Lower lobe of right lung (tissue), 2 donors: ENCODE measurements around the gene PTCD2. TPM values are rescaled to one million over a fixed set of nuclear protein-coding genes. Genes with fewer than 3 reads are reported as not detected.

Experiments
- ATAC-seq, 2 donors: fragments of 200-7000 bp; cut with Tn5 transposase; one replicate each; pipeline ENCODE4 v1.9.1; 2020 to 2022; ENCODE audit warnings: mild to moderate bottlenecking in 2 of 2, moderate library complexity in 2 of 2
- DNase-seq: peaks from one replicate; pipeline ENCODE4 v3.0.0-alpha.2; 2020
- H3K27ac ChIP-seq: fragments of 200-600 bp; one replicate; pipeline ENCODE4 v1.8.0; 2022
- H3K27me3 ChIP-seq: fragments of 200-600 bp; one replicate; pipeline ENCODE4 v1.8.0; 2022; ENCODE audit warnings: low read depth
- H3K36me3 ChIP-seq: fragments of 200-600 bp; one replicate; pipeline ENCODE4 v1.8.0; 2022; ENCODE audit warnings: mild to moderate bottlenecking
- H3K4me1 ChIP-seq: fragments of 200-600 bp; one replicate; pipeline ENCODE4 v1.8.0; 2022
- H3K4me3 ChIP-seq: fragments of 200-600 bp; one replicate; pipeline ENCODE4 v1.8.0; 2022; ENCODE audit warnings: mild to moderate bottlenecking
- H3K9me3 ChIP-seq: fragments of 200-600 bp; one replicate; pipeline ENCODE4 v1.8.0; 2022
- intact Hi-C: fragments of 100-400 bp; cut with DNase I; formaldehyde crosslinking; loops from one replicate; pipeline ENCODE4 v1.11.0; 2022
- long read RNA-seq: library from polyadenylated mRNA; unstranded; transcript quantifications from one replicate; pipeline ENCODE4 v2.0.0, GENCODE V29; 2021
- total RNA-seq: library from RNA; stranded (reverse); fragmentation: NEBNext Ultra II Directional; extraction: Animal tissue kit (Norgen Biotek cat#: 25700); gene quantifications from one replicate; pipeline ENCODE4 v1.2.1, GENCODE V29; 2021
- TF ChIP-seq, protein P1 (sequence below): fragments of 200-600 bp; IDR thresholded peaks from one replicate; pipeline ENCODE4 v1.8.0; 2022; ENCODE audit warnings: antibody characterized with exemption, mild to moderate bottlenecking
- donor health status: DM: no; HTN: yes; CAD: no; lungs with severe emphysema.

Gene PTCD2
- total RNA-seq, result 5.9 TPM
- long read RNA-seq, full-length matches to known transcripts, result 5 of 7 reads
- long read RNA-seq, partial matches to known transcripts, result 1 of 7 reads
- long read RNA-seq, other reads (novel, unspliced or antisense), result 1 of 7 reads

DNA sequence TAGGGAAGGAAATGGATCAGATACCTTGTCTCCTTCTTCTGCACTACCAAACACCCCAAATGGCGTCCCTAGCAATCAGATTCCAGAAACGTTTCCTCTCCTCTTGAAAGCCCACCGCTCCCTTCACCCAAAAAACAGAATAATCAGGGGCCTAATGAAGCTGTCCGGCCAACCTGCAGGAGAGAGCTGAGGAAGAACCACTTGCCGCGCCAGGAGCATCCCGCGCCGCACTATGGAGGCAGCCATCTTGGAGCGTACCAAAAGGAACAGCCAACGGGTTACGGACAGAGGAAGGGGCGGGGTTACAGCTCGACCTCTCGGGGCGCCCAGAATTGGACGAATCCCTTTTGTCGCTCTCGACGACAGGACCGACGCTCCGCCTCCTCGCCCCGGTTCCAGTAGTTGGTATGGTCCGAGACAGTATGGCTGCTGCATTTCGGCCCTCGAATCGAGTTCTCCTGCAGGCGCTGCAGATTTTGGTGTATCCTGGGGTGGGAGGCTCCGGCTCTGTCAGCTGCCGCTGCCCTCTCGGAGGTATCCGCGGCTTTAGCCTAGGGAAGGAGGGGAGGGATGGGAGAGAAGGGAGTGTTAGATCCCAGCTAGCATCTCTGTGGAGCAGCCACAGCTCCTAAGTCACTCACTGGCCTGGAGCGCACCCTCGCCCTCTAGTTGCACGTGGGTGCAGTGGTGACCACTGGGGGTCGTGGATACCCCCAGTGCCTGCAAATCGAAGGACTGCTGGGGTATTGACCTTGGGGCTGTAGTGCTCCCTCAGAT is at the start of gene PTCD2, which contains the start of gene MRPS27:
Gene PTCD2 (plus strand): TSS at position 398 of the 777 bp plus-strand sequence. CDS start 10 bp downstream, at position 408.
Gene MRPS27 (minus strand): TSS at position 265 of the 777 bp plus-strand sequence. CDS start 19 bp downstream, at position 246.
- H3K27me3 ChIP-seq, result no peaks in the 10 kb centered on the region
- H3K27ac ChIP-seq, result peak within 1 kb of the TSS; percentile 81
- peak; percentile 100 for ATAC-seq
- peak; percentile 97 for DNase-seq
- H3K4me3 ChIP-seq, result peak within 1 kb of the TSS; percentile 96
- peaks cover 21% of the 10 kb centered on the region for H3K4me1 ChIP-seq
- H3K36me3 ChIP-seq, result peaks cover 20% of the 10 kb centered on the region
- TF ChIP-seq, protein P1, sequence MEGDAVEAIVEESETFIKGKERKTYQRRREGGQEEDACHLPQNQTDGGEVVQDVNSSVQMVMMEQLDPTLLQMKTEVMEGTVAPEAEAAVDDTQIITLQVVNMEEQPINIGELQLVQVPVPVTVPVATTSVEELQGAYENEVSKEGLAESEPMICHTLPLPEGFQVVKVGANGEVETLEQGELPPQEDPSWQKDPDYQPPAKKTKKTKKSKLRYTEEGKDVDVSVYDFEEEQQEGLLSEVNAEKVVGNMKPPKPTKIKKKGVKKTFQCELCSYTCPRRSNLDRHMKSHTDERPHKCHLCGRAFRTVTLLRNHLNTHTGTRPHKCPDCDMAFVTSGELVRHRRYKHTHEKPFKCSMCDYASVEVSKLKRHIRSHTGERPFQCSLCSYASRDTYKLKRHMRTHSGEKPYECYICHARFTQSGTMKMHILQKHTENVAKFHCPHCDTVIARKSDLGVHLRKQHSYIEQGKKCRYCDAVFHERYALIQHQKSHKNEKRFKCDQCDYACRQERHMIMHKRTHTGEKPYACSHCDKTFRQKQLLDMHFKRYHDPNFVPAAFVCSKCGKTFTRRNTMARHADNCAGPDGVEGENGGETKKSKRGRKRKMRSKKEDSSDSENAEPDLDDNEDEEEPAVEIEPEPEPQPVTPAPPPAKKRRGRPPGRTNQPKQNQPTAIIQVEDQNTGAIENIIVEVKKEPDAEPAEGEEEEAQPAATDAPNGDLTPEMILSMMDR, result no peak
- intact Hi-C loops, result no loop called here
- H3K9me3 ChIP-seq, result no peaks in the 10 kb centered on the region

DNA sequence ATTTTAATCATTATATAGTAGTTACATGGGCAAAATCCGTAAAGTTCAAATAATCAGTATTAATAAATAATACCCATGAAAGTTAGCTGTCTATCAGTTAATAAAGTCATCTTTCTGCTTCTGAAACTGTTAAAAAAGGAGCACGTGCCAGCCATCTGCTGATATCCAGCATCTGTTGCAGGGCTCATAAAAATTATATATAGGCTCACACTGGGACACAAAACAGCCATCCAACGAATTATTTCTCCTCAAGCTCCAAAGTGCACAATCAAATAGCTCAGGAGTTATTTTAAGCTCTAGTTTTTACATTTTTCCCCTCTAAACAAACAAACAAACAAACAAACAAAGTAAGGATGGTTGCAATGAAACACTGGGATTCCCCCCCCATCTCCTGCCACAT is 48.5 kb upstream of the PTCD2 start:
- DNase-seq, result no peak
- H3K36me3 ChIP-seq, result no peaks in the 10 kb centered on the region
- ATAC-seq, result no peak
- TF ChIP-seq, protein P1, result no peak
- intact Hi-C loops, result no loop called here
- H3K9me3 ChIP-seq, result no peaks in the 10 kb centered on the region
- H3K27ac ChIP-seq, result no peak overlapping the region
- H3K4me3 ChIP-seq, result no peak overlapping the region
- H3K27me3 ChIP-seq, result no peaks in the 10 kb centered on the region
- H3K4me1 ChIP-seq, result no peaks in the 10 kb centered on the region

- Histone ChIP-seq H3K27ac (no peak overlapping the region), H3K4me1 (no peaks in the 10 kb centered on the region), H3K36me3 (no peaks in the 10 kb centered on the region), H3K4me3 (no peak overlapping the region), H3K27me3 (no peaks in the 10 kb centered on the region), H3K9me3 (no peaks in the 10 kb centered on the region)
- intact Hi-C loops, result no loop called here
- DNase-seq (no peak), ATAC-seq (no peak)
- TF ChIP-seq, protein P1, result no peak
Observed at GRCh38 chr5:72272398-72272797, 47.8 kb upstream of the PTCD2 start.

- H3K4me1 ChIP-seq, result no peaks in the 10 kb centered on the region
- no peaks in the 10 kb centered on the region for H3K9me3 ChIP-seq
- TF ChIP-seq, protein P1, result no peak
- no peak overlapping the region for H3K27ac ChIP-seq
- H3K4me3 ChIP-seq, result no peak overlapping the region
- H3K36me3 ChIP-seq, result no peaks in the 10 kb centered on the region
- ATAC-seq (no peak), DNase-seq (no peak)
- H3K27me3 ChIP-seq, result no peaks in the 10 kb centered on the region
- intact Hi-C loops, result no loop called here
Observed at GRCh38 chr5:72273547-72273946, 46.6 kb upstream of the PTCD2 start.

DNA sequence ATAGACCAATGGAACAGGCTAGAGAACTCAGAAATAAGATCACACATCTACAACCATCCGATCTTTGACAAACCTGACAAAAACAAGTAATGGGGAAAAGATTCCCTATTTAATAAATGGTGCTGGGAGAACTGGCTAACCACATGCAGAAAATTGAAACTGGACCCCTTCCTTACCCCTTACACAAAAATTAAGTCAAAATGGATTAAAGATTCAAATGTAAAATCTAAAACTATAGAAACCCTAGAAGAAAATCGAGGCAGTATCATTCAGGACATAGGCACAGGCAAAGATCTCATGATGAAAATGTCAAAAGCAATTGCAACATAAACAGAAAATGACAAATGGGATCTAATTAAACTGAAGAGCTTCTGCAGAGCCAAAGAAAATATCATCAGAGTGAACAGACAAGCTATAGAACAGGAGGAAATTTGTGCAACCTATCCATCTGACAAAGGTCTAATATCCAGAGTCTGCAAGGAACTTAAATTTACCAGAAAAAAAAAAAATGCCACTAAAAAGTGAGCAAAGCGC is 43.9 kb upstream of the PTCD2 start:
- Histone ChIP-seq H3K9me3 (no peaks in the 10 kb centered on the region), H3K27me3 (no peaks in the 10 kb centered on the region), H3K36me3 (no peaks in the 10 kb centered on the region), H3K4me1 (peaks cover 5% of the 10 kb centered on the region), H3K4me3 (no peak overlapping the region), H3K27ac (no peak overlapping the region)
- intact Hi-C loops, result no loop called here
- ATAC-seq, result no peak
- TF ChIP-seq, protein P1, result no peak
- DNase-seq, result no peak
